ENCODE results near the gene WFDC2.

WFDC2 gene, protein sequence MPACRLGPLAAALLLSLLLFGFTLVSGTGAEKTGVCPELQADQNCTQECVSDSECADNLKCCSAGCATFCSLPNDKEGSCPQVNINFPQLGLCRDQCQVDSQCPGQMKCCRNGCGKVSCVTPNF

GRCh38 chr20:45469336-45470261 lies at the start of gene WFDC2:
Gene WFDC2, plus strand, starts transcription at chr20:45469753. Its CDS starts 29 bp downstream, at chr20:45469782.
- peak within 1 kb of the TSS; percentile 18; the same call in 1 of the 2 replicates for H3K4me3 ChIP-seq (ENCODE audit: low read depth, low read length)
- no peak for DNase-seq (ENCODE audit: low read depth)
- TF ChIP-seq, protein P1, sequence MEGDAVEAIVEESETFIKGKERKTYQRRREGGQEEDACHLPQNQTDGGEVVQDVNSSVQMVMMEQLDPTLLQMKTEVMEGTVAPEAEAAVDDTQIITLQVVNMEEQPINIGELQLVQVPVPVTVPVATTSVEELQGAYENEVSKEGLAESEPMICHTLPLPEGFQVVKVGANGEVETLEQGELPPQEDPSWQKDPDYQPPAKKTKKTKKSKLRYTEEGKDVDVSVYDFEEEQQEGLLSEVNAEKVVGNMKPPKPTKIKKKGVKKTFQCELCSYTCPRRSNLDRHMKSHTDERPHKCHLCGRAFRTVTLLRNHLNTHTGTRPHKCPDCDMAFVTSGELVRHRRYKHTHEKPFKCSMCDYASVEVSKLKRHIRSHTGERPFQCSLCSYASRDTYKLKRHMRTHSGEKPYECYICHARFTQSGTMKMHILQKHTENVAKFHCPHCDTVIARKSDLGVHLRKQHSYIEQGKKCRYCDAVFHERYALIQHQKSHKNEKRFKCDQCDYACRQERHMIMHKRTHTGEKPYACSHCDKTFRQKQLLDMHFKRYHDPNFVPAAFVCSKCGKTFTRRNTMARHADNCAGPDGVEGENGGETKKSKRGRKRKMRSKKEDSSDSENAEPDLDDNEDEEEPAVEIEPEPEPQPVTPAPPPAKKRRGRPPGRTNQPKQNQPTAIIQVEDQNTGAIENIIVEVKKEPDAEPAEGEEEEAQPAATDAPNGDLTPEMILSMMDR (IDR thresholded peaks at IDR 0.05; ENCODE audit: insufficient read depth, low read depth, low read length, missing control alignments), result no peak

DNA sequence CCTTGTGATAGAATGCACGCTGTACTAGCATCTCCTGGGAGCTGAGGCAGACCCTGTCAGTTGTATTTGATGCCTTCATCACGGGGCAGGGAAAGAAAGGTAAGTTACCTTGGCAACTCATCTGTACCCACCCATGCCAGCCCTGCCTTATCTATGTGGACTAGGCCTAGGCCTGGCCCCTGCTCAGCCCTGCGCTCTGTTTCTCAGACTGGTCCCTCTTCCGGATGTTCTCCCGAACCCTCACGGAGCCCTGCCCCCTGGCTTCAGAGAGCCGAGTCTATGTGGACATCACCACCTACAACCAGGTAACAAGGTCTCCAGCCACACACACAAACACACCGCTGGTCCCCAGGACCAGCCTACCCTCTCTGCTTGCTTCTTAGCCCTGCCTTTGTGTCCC lies 49.4 kb upstream of the WFDC2 start:
- TF ChIP-seq, protein P1 (IDR thresholded peaks at IDR 0.05; ENCODE audit: insufficient read depth, low read depth, low read length, missing control alignments), result no peak
- no peak overlapping the region for H3K4me3 ChIP-seq (ENCODE audit: low read depth, low read length)
- no peak for DNase-seq (ENCODE audit: low read depth)

DNA sequence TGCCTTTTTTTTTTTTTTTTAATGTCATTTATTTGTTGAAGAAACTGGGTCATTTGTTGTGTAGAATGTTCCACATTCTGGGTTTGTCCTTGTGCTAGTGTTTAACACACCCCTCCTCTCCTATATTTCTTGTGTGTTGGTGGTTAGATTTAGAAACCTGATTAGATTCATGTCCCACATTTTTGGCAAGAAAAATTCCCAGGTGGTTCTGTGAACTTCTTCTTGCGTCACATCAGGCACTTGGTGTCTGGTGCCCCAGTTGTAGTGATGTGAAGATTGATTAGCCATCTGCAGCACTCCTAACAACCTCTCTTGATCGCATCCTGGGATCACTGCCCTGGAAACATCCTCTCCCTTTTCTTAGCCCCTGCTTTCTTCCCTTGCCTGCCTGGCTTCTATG lies 45.9 kb upstream of the WFDC2 start:
- no peak for DNase-seq (ENCODE audit: low read depth)
- H3K4me3 ChIP-seq (ENCODE audit: low read depth, low read length), result no peak overlapping the region
- TF ChIP-seq, protein P1 (IDR thresholded peaks at IDR 0.05; ENCODE audit: insufficient read depth, low read depth, low read length, missing control alignments), result no peak

DNA sequence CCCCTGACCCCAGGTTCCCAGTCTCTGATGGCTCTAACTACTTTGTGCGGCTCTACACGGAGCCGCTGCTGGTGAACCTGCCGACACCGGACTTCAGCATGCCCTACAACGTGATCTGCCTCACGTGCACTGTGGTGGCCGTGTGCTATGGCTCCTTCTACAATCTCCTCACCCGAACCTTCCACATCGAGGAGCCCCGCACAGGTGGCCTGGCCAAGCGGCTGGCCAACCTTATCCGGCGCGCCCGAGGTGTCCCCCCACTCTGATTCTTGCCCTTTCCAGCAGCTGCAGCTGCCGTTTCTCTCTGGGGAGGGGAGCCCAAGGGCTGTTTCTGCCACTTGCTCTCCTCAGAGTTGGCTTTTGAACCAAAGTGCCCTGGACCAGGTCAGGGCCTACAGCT lies 44.0 kb upstream of the WFDC2 start:
- TF ChIP-seq, protein P1 (IDR thresholded peaks at IDR 0.05; ENCODE audit: insufficient read depth, low read depth, low read length, missing control alignments), result no peak
- DNase-seq (ENCODE audit: low read depth), result no peak
- no peak overlapping the region for H3K4me3 ChIP-seq (ENCODE audit: low read depth, low read length)

DNA sequence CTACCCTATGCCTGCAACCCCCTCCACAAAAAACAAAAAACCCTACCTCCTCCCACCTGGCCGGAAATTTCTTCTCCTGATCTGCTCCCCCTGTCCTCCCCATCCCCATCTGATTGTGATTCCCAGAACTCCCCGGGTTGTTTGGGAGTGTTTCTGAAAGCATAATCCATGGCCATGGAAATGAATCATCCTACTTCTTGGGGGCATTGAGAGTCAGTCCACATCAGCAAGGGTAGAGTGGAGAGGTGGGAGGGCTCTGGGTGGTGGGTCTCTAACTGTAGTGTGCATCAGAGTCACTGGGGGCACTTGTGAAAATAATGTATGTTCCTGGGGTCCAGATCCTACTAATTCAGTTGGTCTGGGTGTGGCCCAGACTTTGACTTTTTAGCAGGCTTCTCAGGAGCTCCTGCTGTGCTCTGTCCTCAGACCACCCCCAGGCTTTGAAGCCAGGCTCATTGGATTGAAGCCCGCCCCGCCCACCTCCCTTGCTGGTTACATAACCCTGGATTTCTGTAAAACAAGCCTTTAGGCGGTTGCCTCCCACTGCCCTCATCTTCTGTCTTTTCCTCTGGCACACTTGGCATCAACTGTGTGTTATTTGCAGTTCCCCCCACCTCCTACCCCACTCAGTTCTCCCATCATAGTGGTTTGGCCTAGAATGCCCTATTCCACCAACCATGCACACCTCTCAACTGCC lies 43.1 kb upstream of the WFDC2 start:
- no peak overlapping the region for H3K4me3 ChIP-seq (ENCODE audit: low read depth, low read length)
- DNase-seq (ENCODE audit: low read depth), result no peak
- TF ChIP-seq, protein P1 (IDR thresholded peaks at IDR 0.05; ENCODE audit: insufficient read depth, low read depth, low read length, missing control alignments), result no peak

DNA sequence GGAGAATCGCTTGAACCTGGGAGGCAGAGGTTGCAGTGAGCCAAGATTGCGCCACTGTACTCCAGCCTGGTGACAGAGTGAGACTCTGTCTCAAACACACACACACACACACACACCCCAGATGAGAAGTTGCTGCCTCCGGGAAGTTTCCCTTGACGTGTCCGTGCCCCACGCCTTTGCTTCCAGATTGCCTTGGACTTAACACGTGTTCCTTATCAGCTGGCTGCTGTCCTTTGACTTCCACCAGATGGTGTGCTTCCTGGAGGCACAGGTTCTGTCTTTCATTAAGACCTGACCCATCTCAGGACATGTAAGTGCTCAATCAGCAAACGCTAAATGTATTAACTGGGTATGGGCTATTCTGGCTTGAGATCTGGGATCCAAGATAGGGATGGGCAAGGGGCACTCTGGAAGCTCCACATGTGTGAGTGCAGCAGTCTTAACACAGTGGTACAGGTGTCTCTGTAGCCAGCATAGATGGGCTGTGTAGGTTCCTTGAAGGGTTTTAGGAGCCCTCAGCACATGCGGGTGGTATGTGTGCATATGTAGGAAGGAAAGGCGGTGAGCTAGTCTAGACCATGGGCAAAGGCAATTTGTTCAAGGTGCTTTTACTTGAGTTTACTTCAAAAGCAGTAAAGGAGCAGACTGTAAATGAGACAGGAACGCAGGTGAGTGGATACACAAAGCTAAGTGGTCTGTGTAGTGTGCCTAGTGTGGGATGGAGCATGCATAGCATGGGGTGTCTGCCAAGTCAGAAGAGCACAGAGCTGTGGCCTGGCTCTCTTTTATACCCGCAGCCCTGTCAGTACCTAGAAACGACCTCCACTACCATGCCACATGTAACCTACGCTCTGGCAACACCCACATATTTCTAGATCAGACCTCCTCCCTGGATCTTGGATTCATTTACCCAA lies 42.1 kb upstream of the WFDC2 start:
- TF ChIP-seq, protein P1 (IDR thresholded peaks at IDR 0.05; ENCODE audit: insufficient read depth, low read depth, low read length, missing control alignments), result no peak
- H3K4me3 ChIP-seq (ENCODE audit: low read depth, low read length), result no peak overlapping the region
- DNase-seq (ENCODE audit: low read depth), result no peak

All from GM12865 (cell line).